ENCODE results near the gene LAS1L.

The LAS1L gene

GRCh38 chrX:65476564-65476963 is 58.0 kb downstream of the LAS1L start:
- no peaks in the 10 kb centered on the region for H3K9me3 ChIP-seq (ENCODE audit: severe bottlenecking)
- no peak overlapping the region for H3K4me3 ChIP-seq (ENCODE audit: severe bottlenecking)
- no peak overlapping the region for H3K27ac ChIP-seq (ENCODE audit: poor library complexity, severe bottlenecking)
- H3K36me3 ChIP-seq (ENCODE audit: low read depth), result no peaks in the 10 kb centered on the region
- no peaks in the 10 kb centered on the region for H3K4me1 ChIP-seq (ENCODE audit: insufficient read depth, poor library complexity, severe bottlenecking)
- DNase-seq (ENCODE audit: low spot score) (no peak), ATAC-seq (ENCODE audit: low read depth) (no peak)
- no peaks in the 10 kb centered on the region for H3K27me3 ChIP-seq (ENCODE audit: insufficient read depth, poor library complexity, severe bottlenecking)
- no peak for TF ChIP-seq CTCF (IDR thresholded peaks at IDR 0.05; ENCODE audit: poor library complexity, severe bottlenecking)

DNA sequence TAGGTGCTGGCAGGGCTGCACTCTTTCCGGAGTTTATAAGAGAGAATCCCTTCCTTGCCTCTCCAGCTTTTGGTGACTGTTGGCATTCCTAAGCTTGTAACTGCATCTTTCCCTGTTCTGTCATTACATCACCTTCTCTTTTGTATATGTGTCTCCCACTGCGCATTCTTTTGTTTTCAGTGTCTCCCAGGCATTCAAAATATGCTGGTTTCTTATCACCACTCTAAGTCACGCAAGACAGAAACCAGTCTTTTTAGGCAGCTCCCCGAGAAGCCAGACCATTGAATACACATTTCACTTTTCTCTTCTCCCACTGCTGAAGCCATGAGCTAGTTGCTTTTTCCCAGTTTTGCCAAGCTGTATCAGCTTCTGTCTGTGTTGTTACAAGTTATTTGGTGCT is 71.0 kb downstream of the LAS1L start:
- Histone ChIP-seq H3K4me1 (ENCODE audit: insufficient read depth, poor library complexity, severe bottlenecking) (no peaks in the 10 kb centered on the region), H3K4me3 (ENCODE audit: severe bottlenecking) (no peak overlapping the region), H3K36me3 (ENCODE audit: low read depth) (no peaks in the 10 kb centered on the region), H3K9me3 (ENCODE audit: severe bottlenecking) (no peaks in the 10 kb centered on the region), H3K27me3 (ENCODE audit: insufficient read depth, poor library complexity, severe bottlenecking) (no peaks in the 10 kb centered on the region), H3K27ac (ENCODE audit: poor library complexity, severe bottlenecking) (no peak overlapping the region)
- ATAC-seq (ENCODE audit: low read depth) (no peak), DNase-seq (ENCODE audit: low spot score) (no peak)
- no peak for TF ChIP-seq CTCF (IDR thresholded peaks at IDR 0.05; ENCODE audit: poor library complexity, severe bottlenecking)
